ENCODE data around the gene ZNHIT6. TPM values are rescaled to one million over a fixed set of nuclear protein-coding genes. Genes with fewer than 3 reads are reported as not detected.
"Not testable (repeated sequence)": the region's sequence is repeated elsewhere in the genome, so short reads cannot be mapped to it uniquely, and the experiment has no call there.

Gene ZNHIT6
- polyA plus RNA-seq, 1 donor (not counting 4 experiments of a cell fraction or from before 2014, with no cell fraction given): 20.9 TPM

DNA sequence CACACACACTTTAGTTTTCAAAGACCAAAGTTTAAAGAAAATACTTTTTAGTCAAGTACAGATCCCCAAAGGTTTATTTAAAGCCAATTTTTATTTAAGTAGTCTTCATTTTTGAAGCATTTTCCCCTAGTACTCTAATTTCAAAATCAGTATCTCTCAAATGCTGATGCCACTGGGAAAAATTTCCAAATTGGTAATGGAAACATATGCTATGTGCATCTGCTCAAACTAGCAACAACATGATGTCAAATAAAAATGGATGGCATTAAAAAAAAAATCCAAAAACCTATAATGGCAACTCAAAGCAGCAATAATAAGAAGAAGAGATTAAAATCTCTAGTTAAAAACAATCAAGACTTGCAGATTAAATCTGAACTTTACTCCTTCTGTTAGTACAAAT, 58.6 kb downstream of the ZNHIT6 start:
- H3K4me2 ChIP-seq (ENCODE audit: control insufficient read depth, extremely low read depth, insufficient read depth, low read depth, low read length): no peak overlapping the region

DNA sequence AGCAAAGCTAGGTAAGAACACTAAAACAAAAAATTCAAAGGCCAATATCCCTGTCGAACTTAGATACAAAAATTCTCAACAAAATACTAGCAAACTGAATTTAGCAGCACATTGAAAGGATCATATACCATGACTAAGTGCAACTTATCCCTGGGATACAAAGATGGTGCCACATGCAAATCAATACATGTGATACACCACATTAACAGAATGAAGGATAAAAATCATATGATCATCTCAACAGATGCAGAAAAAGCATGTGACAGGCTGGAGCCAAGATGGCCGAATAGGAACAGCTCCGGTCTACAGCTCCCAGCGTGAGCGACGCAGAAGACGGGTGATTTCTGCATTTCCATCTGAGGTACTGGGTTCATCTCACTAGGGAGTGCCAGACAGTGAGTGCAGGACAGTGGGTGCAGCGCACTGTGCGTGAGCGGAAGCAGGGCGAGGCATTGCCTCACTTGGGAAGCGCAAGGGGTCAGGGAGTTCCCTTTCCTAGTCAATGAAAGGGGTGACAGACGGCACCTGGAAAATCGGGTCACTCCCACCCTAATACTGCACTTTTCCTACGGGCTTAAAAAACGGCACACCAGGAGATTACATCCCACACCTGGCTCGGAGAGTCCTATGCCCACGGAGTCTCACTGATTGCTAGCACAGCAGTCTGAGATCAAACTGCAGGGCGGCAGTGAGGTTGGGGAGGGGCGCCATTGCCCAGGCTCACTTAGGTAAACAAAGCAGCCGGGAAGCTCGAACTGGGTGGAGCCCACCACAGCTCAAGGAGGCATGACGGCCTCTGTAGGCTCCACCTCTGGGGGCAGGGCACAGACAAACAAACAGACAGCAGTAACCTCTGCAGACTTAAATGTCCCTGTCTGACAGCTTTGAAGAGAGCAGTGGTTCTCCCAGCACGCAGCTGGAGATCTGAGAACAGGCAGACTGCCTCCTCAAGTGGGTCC, 66.4 kb downstream of the ZNHIT6 start:
- H3K27ac ChIP-seq (ENCODE audit: control insufficient read depth, insufficient read depth, low read length); H4K20me1 ChIP-seq (ENCODE audit: control insufficient read depth, extremely low read depth, insufficient read depth, low read length); H3K9me1 ChIP-seq (ENCODE audit: control insufficient read depth, extremely low read depth, insufficient read depth, low read length); H3K27me3 ChIP-seq (ENCODE audit: control insufficient read depth, extremely low read depth, insufficient read depth, low read length); H3K4me2 ChIP-seq (ENCODE audit: control insufficient read depth, extremely low read depth, insufficient read depth, low read depth, low read length); H3K9ac ChIP-seq (ENCODE audit: control insufficient read depth, extremely low read depth, insufficient read depth, low read length); FAIRE-seq; dilution Hi-C loops (cut with MboI; ENCODE audit: extremely low pct_ligation_motif_present, low sequenced_read_pairs); H3K4me3 ChIP-seq (ENCODE audit: control insufficient read depth in 2 of 3, extremely low read depth in 1 of 3, insufficient read depth in 2 of 3, low read depth in 1 of 3, low read length in 3 of 3); DNase-seq (ENCODE audit: low read depth, low spot score); H3K79me2 ChIP-seq (ENCODE audit: control insufficient read depth, insufficient read depth, low read length); H3K4me1 ChIP-seq (ENCODE audit: control insufficient read depth, extremely low read depth, insufficient read depth, low read length); H3K9me3 ChIP-seq (ENCODE audit: control insufficient read depth, low read depth, low read length); H3K36me3 ChIP-seq (ENCODE audit: control insufficient read depth in 2 of 2, extremely low read depth in 1 of 2, insufficient read depth in 2 of 2, low read length in 2 of 2); H2AFZ ChIP-seq (ENCODE audit: control insufficient read depth, low read length): not testable (repeated sequence)

More for the DNA sequence above, 58.6 kb downstream of the ZNHIT6 start:
- no peaks in the 10 kb centered on the region for H3K27me3 ChIP-seq (ENCODE audit: control insufficient read depth, extremely low read depth, insufficient read depth, low read length)
- no peaks in the 10 kb centered on the region for H4K20me1 ChIP-seq (ENCODE audit: control insufficient read depth, extremely low read depth, insufficient read depth, low read length)
- TF ChIP-seq, protein P1, sequence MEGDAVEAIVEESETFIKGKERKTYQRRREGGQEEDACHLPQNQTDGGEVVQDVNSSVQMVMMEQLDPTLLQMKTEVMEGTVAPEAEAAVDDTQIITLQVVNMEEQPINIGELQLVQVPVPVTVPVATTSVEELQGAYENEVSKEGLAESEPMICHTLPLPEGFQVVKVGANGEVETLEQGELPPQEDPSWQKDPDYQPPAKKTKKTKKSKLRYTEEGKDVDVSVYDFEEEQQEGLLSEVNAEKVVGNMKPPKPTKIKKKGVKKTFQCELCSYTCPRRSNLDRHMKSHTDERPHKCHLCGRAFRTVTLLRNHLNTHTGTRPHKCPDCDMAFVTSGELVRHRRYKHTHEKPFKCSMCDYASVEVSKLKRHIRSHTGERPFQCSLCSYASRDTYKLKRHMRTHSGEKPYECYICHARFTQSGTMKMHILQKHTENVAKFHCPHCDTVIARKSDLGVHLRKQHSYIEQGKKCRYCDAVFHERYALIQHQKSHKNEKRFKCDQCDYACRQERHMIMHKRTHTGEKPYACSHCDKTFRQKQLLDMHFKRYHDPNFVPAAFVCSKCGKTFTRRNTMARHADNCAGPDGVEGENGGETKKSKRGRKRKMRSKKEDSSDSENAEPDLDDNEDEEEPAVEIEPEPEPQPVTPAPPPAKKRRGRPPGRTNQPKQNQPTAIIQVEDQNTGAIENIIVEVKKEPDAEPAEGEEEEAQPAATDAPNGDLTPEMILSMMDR (optimal IDR thresholded peaks at IDR 0.05 in 1 of 3, IDR thresholded peaks at IDR 0.05 in 1 of 3, conservative IDR thresholded peaks at IDR 0.05 in 1 of 3; ENCODE audit: extremely low read depth in 1 of 3, insufficient read depth in 2 of 3, low read length in 3 of 3): no peak
- no peak for TF ChIP-seq EZH2 (IDR thresholded peaks at IDR 0.05; ENCODE audit: low read length)
- H3K4me3 ChIP-seq (ENCODE audit: control insufficient read depth in 2 of 3, extremely low read depth in 1 of 3, insufficient read depth in 2 of 3, low read depth in 1 of 3, low read length in 3 of 3): no peak overlapping the region
- no peak overlapping the region for H2AFZ ChIP-seq (ENCODE audit: control insufficient read depth, low read length)
- dilution Hi-C loops (cut with MboI; ENCODE audit: extremely low pct_ligation_motif_present, low sequenced_read_pairs): no loop called here
- peaks cover 5 to 7% of the 10 kb centered on the region in 2 experiments for H3K36me3 ChIP-seq (ENCODE audit: control insufficient read depth in 2 of 2, extremely low read depth in 1 of 2, insufficient read depth in 2 of 2, low read length in 2 of 2)
- H3K4me1 ChIP-seq (ENCODE audit: control insufficient read depth, extremely low read depth, insufficient read depth, low read length): peaks cover 3% of the 10 kb centered on the region
- H3K79me2 ChIP-seq (ENCODE audit: control insufficient read depth, insufficient read depth, low read length): no peaks in the 10 kb centered on the region
- no peaks in the 10 kb centered on the region for H3K9me3 ChIP-seq (ENCODE audit: control insufficient read depth, low read depth, low read length)
- no peak overlapping the region for H3K27ac ChIP-seq (ENCODE audit: control insufficient read depth, insufficient read depth, low read length)
- H3K9ac ChIP-seq (ENCODE audit: control insufficient read depth, extremely low read depth, insufficient read depth, low read length): no peak overlapping the region
- no peaks in the 10 kb centered on the region for H3K9me1 ChIP-seq (ENCODE audit: control insufficient read depth, extremely low read depth, insufficient read depth, low read length)
- FAIRE-seq (no peak), DNase-seq (ENCODE audit: low read depth, low spot score) (no peak)

DNA sequence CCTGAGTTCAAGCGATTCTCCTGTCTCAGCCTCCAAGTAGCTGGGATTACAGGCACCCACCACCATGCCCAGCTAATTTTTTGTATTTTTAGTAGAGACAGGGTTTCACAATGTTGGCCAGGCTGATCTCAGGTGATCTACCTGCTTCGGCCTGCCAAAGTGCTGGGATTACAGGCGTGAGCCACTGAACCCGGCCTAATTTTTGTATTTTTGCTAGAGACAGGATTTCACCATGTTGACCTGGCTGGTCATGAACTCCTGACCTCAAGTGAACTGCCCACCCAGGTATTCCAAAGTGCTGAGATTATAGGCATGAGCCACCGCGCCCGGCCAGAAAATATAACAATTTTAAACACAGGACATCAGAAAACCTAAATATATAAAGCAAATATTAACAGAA, 68.3 kb downstream of the ZNHIT6 start:
- H3K79me2 ChIP-seq (ENCODE audit: control insufficient read depth, insufficient read depth, low read length); H3K9ac ChIP-seq (ENCODE audit: control insufficient read depth, extremely low read depth, insufficient read depth, low read length); H2AFZ ChIP-seq (ENCODE audit: control insufficient read depth, low read length); dilution Hi-C loops (cut with MboI; ENCODE audit: extremely low pct_ligation_motif_present, low sequenced_read_pairs); H3K4me2 ChIP-seq (ENCODE audit: control insufficient read depth, extremely low read depth, insufficient read depth, low read depth, low read length); DNase-seq (ENCODE audit: low read depth, low spot score); FAIRE-seq; H3K9me1 ChIP-seq (ENCODE audit: control insufficient read depth, extremely low read depth, insufficient read depth, low read length); H3K9me3 ChIP-seq (ENCODE audit: control insufficient read depth, low read depth, low read length); H3K4me3 ChIP-seq (ENCODE audit: control insufficient read depth in 2 of 3, extremely low read depth in 1 of 3, insufficient read depth in 2 of 3, low read depth in 1 of 3, low read length in 3 of 3); H3K27ac ChIP-seq (ENCODE audit: control insufficient read depth, insufficient read depth, low read length); H3K36me3 ChIP-seq (ENCODE audit: control insufficient read depth in 2 of 2, extremely low read depth in 1 of 2, insufficient read depth in 2 of 2, low read length in 2 of 2); H4K20me1 ChIP-seq (ENCODE audit: control insufficient read depth, extremely low read depth, insufficient read depth, low read length); H3K27me3 ChIP-seq (ENCODE audit: control insufficient read depth, extremely low read depth, insufficient read depth, low read length); H3K4me1 ChIP-seq (ENCODE audit: control insufficient read depth, extremely low read depth, insufficient read depth, low read length): not testable (repeated sequence)
